ENCODE results near the gene NUDCD2. TPM values are rescaled to one million over a fixed set of nuclear protein-coding genes. Genes with fewer than 3 reads are reported as not detected.

Gene NUDCD2
- total and polyA plus RNA-seq, 7 experiments from 2014 or later: 17.9 to 62.8 (median 27.5) TPM

DNA sequence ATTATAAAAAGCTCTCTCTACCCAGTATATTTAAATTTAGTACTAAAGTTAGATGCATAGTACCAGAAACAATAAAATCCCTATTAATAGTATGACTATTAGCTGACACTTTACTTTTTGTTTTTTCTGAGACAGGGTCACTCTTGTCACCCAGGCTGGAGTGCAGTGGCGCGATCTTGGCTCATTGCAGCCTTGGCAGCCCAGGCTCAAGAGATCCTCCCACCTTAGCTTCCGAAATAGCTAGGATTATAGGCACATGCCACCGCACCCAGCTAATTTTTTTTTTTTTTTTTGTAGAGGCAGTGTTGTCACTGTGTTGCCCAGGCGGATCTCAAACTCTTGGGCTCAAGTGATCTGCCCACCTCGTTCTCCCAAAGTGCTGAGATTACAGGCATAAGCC lies 14.6 kb downstream of the NUDCD2 start:
- Mint-ChIP-seq H3K27ac (peak overlapping the region in 1 of 9 donors; percentile 2), H3K9me3 (no peaks in the 10 kb centered on the region), H3K4me3 (no peak overlapping the region), H3K4me1 (peaks cover under 1 to 36% (median 32%) of the 10 kb centered on the region in 7 donors), H3K27me3 (no peaks in the 10 kb centered on the region), H3K36me3 (peaks cover 0 to 48% (median 28%) of the 10 kb centered on the region in 5 donors)
- Histone ChIP-seq H3K27me3 (ENCODE audit: control insufficient read depth in 2 of 2, insufficient read depth in 2 of 2, low read length in 2 of 2) (no peaks in the 10 kb centered on the region), H3K27ac (ENCODE audit: low read depth, low read length) (no peak overlapping the region), H3K9me3 (ENCODE audit: control insufficient read depth in 2 of 3, low read length in 3 of 3) (no peaks in the 10 kb centered on the region), H3K4me1 (ENCODE audit: control insufficient read depth in 2 of 2, insufficient read depth in 2 of 2, low read length in 2 of 2) (peaks cover 3 to 5% of the 10 kb centered on the region in 2 donors), H3K36me3 (ENCODE audit: control insufficient read depth in 2 of 3, insufficient read depth in 3 of 3, low read length in 3 of 3) (peaks cover 6 to 48% (median 25%) of the 10 kb centered on the region in 3 experiments), H3K4me3 (ENCODE audit: low read length) (no peak overlapping the region)
- no peak for ATAC-seq
- intact Hi-C loops (cut with micrococcal nuclease): no loop called here
- no peak for DNase-seq
- CTCF ChIA-PET: no interaction called here
- POLR2A ChIA-PET: interaction anchor here (1.2 to 2.3 kb wide), 3 partner anchors 10 to 14 kb away, joined by 3 to 9 read pairs (median 4); partner anchors contain the start of genes HMMR and NUDCD2

GRCh38 chr5:163444526-163444925 lies 15.4 kb downstream of the NUDCD2 start:
- H3K27me3 Mint-ChIP-seq: no peaks in the 10 kb centered on the region
- POLR2A ChIA-PET: interaction anchor here (0.6 to 2.9 kb wide), 5 partner anchors 9 to 61 kb away, joined by 3 to 13 read pairs (median 4); partner anchors contain the start of genes HMMR, MAT2B and NUDCD2
- H3K4me1 ChIP-seq (ENCODE audit: control insufficient read depth in 2 of 2, insufficient read depth in 2 of 2, low read length in 2 of 2): peaks cover 9 to 13% of the 10 kb centered on the region in 2 donors
- H3K9me3 ChIP-seq (ENCODE audit: control insufficient read depth in 2 of 3, low read length in 3 of 3): no peaks in the 10 kb centered on the region
- H3K27ac ChIP-seq (ENCODE audit: low read depth, low read length): no peak overlapping the region
- intact Hi-C loops (cut with micrococcal nuclease): no loop called here
- peaks cover 7 to 45% (median 39%) of the 10 kb centered on the region in 7 donors for H3K4me1 Mint-ChIP-seq
- H3K36me3 ChIP-seq (ENCODE audit: control insufficient read depth in 2 of 3, insufficient read depth in 3 of 3, low read length in 3 of 3): peaks cover 6 to 48% (median 25%) of the 10 kb centered on the region in 3 experiments
- peaks cover 0 to 43% (median 28%) of the 10 kb centered on the region in 5 donors for H3K36me3 Mint-ChIP-seq
- H3K4me3 Mint-ChIP-seq: no peak overlapping the region
- no peak for DNase-seq
- no peaks in the 10 kb centered on the region for H3K27me3 ChIP-seq (ENCODE audit: control insufficient read depth in 2 of 2, insufficient read depth in 2 of 2, low read length in 2 of 2)
- no peaks in the 10 kb centered on the region for H3K9me3 Mint-ChIP-seq
- H3K27ac Mint-ChIP-seq: peak overlapping the region in 2 of 9 donors; percentile 14 to 53
- ATAC-seq: no peak
- CTCF ChIA-PET: interaction anchor here (0.7 kb wide), 1 partner anchor 16 kb away, joined by 3 read pairs; the partner anchor contains the start of genes HMMR and NUDCD2
- H3K4me3 ChIP-seq (ENCODE audit: low read length): no peak overlapping the region

- ATAC-seq (no peak), DNase-seq (no peak)
- no peak overlapping the region for H3K27ac ChIP-seq (ENCODE audit: low read depth, low read length)
- H3K4me1 ChIP-seq (ENCODE audit: control insufficient read depth in 2 of 2, insufficient read depth in 2 of 2, low read length in 2 of 2): peaks cover 24 to 28% of the 10 kb centered on the region in 2 donors
- no peaks in the 10 kb centered on the region for H3K27me3 Mint-ChIP-seq
- peak overlapping the region in 1 of 10 donors; percentile 15 for H3K4me3 Mint-ChIP-seq
- H3K9me3 Mint-ChIP-seq: no peaks in the 10 kb centered on the region
- H3K4me3 ChIP-seq (ENCODE audit: low read length): no peak overlapping the region
- peak overlapping the region in 6 of 9 donors; percentile 13 to 91 (median 65) for H3K27ac Mint-ChIP-seq
- H3K36me3 ChIP-seq (ENCODE audit: control insufficient read depth in 2 of 3, insufficient read depth in 3 of 3, low read length in 3 of 3): peaks cover 6 to 38% (median 9%) of the 10 kb centered on the region in 3 experiments
- H3K4me1 Mint-ChIP-seq: peaks cover 20 to 56% (median 51%) of the 10 kb centered on the region in 7 donors
- peaks cover 0 to 29% (median 8%) of the 10 kb centered on the region in 5 donors for H3K36me3 Mint-ChIP-seq
- CTCF ChIA-PET: interaction anchor here (0.5 to 2.0 kb wide), 5 partner anchors 13 to 62 kb away, joined by 3 to 5 read pairs (median 4); partner anchors contain the start of gene NUDCD2
- H3K27me3 ChIP-seq (ENCODE audit: control insufficient read depth in 2 of 2, insufficient read depth in 2 of 2, low read length in 2 of 2): no peaks in the 10 kb centered on the region
- H3K9me3 ChIP-seq (ENCODE audit: control insufficient read depth in 2 of 3, low read length in 3 of 3): no peaks in the 10 kb centered on the region
- intact Hi-C loops (cut with micrococcal nuclease): no loop called here
- POLR2A ChIA-PET: interaction anchor here (0.9 to 6.2 kb wide), 4 partner anchors 14 to 65 kb away, joined by 3 to 108 read pairs (median 5); partner anchors contain the start of genes HMMR, MAT2B and NUDCD2
Measured at GRCh38 chr5:163440954-163441353, 18.9 kb downstream of the NUDCD2 start.

- ChIA-PET CTCF (interaction anchor here (2.1 kb wide), 1 partner anchor 19 kb away, joined by 7 read pairs; no protein-coding TSS in a partner anchor), POLR2A (interaction anchor here (0.7 to 6.2 kb wide), 2 partner anchors 21 to 82 kb away, joined by 4 to 108 read pairs; partner anchors contain the start of genes HMMR and NUDCD2)
- Histone ChIP-seq H3K4me1 (ENCODE audit: control insufficient read depth in 2 of 2, insufficient read depth in 2 of 2, low read length in 2 of 2) (peaks cover 24 to 28% of the 10 kb centered on the region in 2 donors), H3K9me3 (ENCODE audit: control insufficient read depth in 2 of 3, low read length in 3 of 3) (no peaks in the 10 kb centered on the region), H3K27ac (ENCODE audit: low read depth, low read length) (no peak overlapping the region), H3K4me3 (ENCODE audit: low read length) (no peak overlapping the region), H3K27me3 (ENCODE audit: control insufficient read depth in 2 of 2, insufficient read depth in 2 of 2, low read length in 2 of 2) (peaks cover 0 to 1% of the 10 kb centered on the region in 2 donors), H3K36me3 (ENCODE audit: control insufficient read depth in 2 of 3, insufficient read depth in 3 of 3, low read length in 3 of 3) (peaks cover 5 to 25% (median 6%) of the 10 kb centered on the region in 3 experiments)
- intact Hi-C loops (cut with micrococcal nuclease): no loop called here
- Mint-ChIP-seq H3K9me3 (no peaks in the 10 kb centered on the region), H3K27me3 (peaks cover 0 to 6% (median 0%) of the 10 kb centered on the region in 5 donors), H3K36me3 (peaks cover 0 to 26% (median 8%) of the 10 kb centered on the region in 5 donors), H3K27ac (peak overlapping the region; percentile 46 to 99 (median 79)), H3K4me3 (peak overlapping the region; percentile 86 to 97 (median 95)), H3K4me1 (peaks cover 20 to 57% (median 53%) of the 10 kb centered on the region in 7 donors)
- DNase-seq (no peak), ATAC-seq (no peak)
Measured at GRCh38 chr5:163439092-163439425, 20.8 kb downstream of the NUDCD2 start.

- Mint-ChIP-seq H3K4me3 (peak within 1 kb of the TSS; percentile 86 to 97 (median 95)), H3K27me3 (peaks cover 0 to 13% (median 4%) of the 10 kb centered on the region in 5 donors), H3K4me1 (peaks cover 20 to 55% (median 51%) of the 10 kb centered on the region in 7 donors), H3K9me3 (no peaks in the 10 kb centered on the region), H3K27ac (peak within 1 kb of the TSS; percentile 79 to 99 (median 93)), H3K36me3 (peaks cover 0 to 24% (median 7%) of the 10 kb centered on the region in 5 donors)
- peaks cover 0 to 5% of the 10 kb centered on the region in 2 donors for H3K27me3 ChIP-seq (ENCODE audit: control insufficient read depth in 2 of 2, insufficient read depth in 2 of 2, low read length in 2 of 2)
- peak; percentile 68 to 87 (median 84) for DNase-seq
- intact Hi-C loops (cut with micrococcal nuclease): loop anchor here (1.0 kb wide), 3 partner anchors 23 to 68 kb away; partner anchors contain the start of genes HMMR (in 2 of the 2), MAT2B (in 2 of the 2) and NUDCD2 (in 2 of the 2)
- ATAC-seq: peak; percentile 98
- peak within 1 kb of the TSS; percentile 84 for H3K4me3 ChIP-seq (ENCODE audit: low read length)
- H3K27ac ChIP-seq (ENCODE audit: low read depth, low read length): peak within 1 kb of the TSS; percentile 96
- ChIA-PET POLR2A (interaction anchor here (0.6 to 6.2 kb wide), 12 partner anchors 10 to 71 kb away, joined by 3 to 108 read pairs (median 6); partner anchors contain the start of genes HMMR, MAT2B and NUDCD2), CTCF (interaction anchor here (0.7 to 2.1 kb wide), 4 partner anchors 20 to 65 kb away, joined by 3 to 7 read pairs (median 3); partner anchors contain the start of genes HMMR and NUDCD2)
- peaks cover 0 to 14% (median 4%) of the 10 kb centered on the region in 3 experiments for H3K36me3 ChIP-seq (ENCODE audit: control insufficient read depth in 2 of 3, insufficient read depth in 3 of 3, low read length in 3 of 3)
- H3K4me1 ChIP-seq (ENCODE audit: control insufficient read depth in 2 of 2, insufficient read depth in 2 of 2, low read length in 2 of 2): peaks cover 24 to 28% of the 10 kb centered on the region in 2 donors
- H3K9me3 ChIP-seq (ENCODE audit: control insufficient read depth in 2 of 3, low read length in 3 of 3): no peaks in the 10 kb centered on the region
Measured at GRCh38 chr5:163437309-163438182, 22.4 kb downstream of the NUDCD2 start, which contains the start of gene CCNG1. TSS of gene CCNG1 (plus strand) at chr5:163437595. CDS start at chr5:163439257, 1,662 bp downstream.

DNA sequence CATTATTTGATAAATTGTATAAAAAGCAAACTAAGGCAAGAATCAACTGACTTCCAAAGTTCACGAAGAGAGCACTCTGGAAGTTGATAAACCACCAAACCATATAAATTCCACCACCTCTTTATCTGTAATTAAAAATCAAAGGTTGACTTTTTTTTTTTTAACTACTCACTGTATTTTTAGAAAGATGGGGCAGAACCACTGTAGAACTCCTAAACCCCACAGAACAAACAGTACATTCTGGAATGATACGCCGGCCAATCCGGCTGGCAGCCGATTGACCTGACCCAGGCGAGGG lies 22.9 kb downstream of the NUDCD2 start:
- H3K36me3 ChIP-seq (ENCODE audit: control insufficient read depth in 2 of 3, insufficient read depth in 3 of 3, low read length in 3 of 3): peaks cover 0 to 8% (median 0%) of the 10 kb centered on the region in 3 experiments
- H3K27ac ChIP-seq (ENCODE audit: low read depth, low read length): peak overlapping the region; percentile 96
- Mint-ChIP-seq H3K27ac (peak overlapping the region; percentile 79 to 99 (median 93)), H3K9me3 (no peaks in the 10 kb centered on the region), H3K27me3 (peaks cover 0 to 18% (median 4%) of the 10 kb centered on the region in 5 donors), H3K4me1 (peaks cover 20 to 51% (median 47%) of the 10 kb centered on the region in 7 donors), H3K36me3 (peaks cover 0 to 19% (median 1%) of the 10 kb centered on the region in 5 donors), H3K4me3 (peak overlapping the region; percentile 86 to 97 (median 95))
- H3K4me1 ChIP-seq (ENCODE audit: control insufficient read depth in 2 of 2, insufficient read depth in 2 of 2, low read length in 2 of 2): peaks cover 24 to 28% of the 10 kb centered on the region in 2 donors
- intact Hi-C loops (cut with micrococcal nuclease): loop anchor here (1.0 kb wide), 3 partner anchors 23 to 68 kb away; partner anchors contain the start of genes HMMR (in 2 of the 2), MAT2B (in 2 of the 2) and NUDCD2 (in 2 of the 2)
- H3K4me3 ChIP-seq (ENCODE audit: low read length): peak overlapping the region; percentile 84
- POLR2A ChIA-PET: interaction anchor here (0.6 to 6.2 kb wide), 8 partner anchors 12 to 71 kb away, joined by 3 to 108 read pairs (median 6); partner anchors contain the start of genes HMMR, MAT2B and NUDCD2
- no peak for DNase-seq
- CTCF ChIA-PET: interaction anchor here (0.7 kb wide), 1 partner anchor 23 kb away, joined by 3 read pairs; the partner anchor contains the start of genes HMMR and NUDCD2
- no peaks in the 10 kb centered on the region for H3K9me3 ChIP-seq (ENCODE audit: control insufficient read depth in 2 of 3, low read length in 3 of 3)
- no peak for ATAC-seq
- H3K27me3 ChIP-seq (ENCODE audit: control insufficient read depth in 2 of 2, insufficient read depth in 2 of 2, low read length in 2 of 2): peaks cover 0 to 5% of the 10 kb centered on the region in 2 donors

Measured in naive thymus-derived CD4-positive, alpha-beta T cell (primary cell).